Heart left ventricle (tissue), 16 donors: ENCODE data around the gene NOS1AP. TPM values are rescaled to one million over a fixed set of nuclear protein-coding genes. Genes with fewer than 3 reads are reported as not detected.

Source experiments
- ATAC-seq, 4 donors: fragments of 200-7000 bp; cut with Tn5 transposase; one replicate each; pipeline ENCODE4 v1.9.1; 2020 to 2022; ENCODE audit warnings: moderate library complexity in 4 of 4, mild to moderate bottlenecking in 3 of 4, moderate number of reproducible peaks in 1 of 4
- DNase-seq, 5 donors: peaks; one replicate each; pipeline ENCODE4 v3.0.0-alpha.2; 2020
- H3K27ac ChIP-seq, 12 donors: fragments of 200-600 bp; sonication (generic) in 4 of 12; one replicate each; pipeline versions ENCODE4 v1.5.0 to v1.8.0; 2016 to 2022; ENCODE audit warnings: mild to moderate bottlenecking in 2 of 12
- H3K27me3 ChIP-seq, 9 donors: fragments of 200-600 bp; sonication (generic) in 2 of 9; one replicate each; pipeline versions ENCODE4 v1.5.1 to v1.8.0; 2016 to 2022; ENCODE audit warnings: mild to moderate bottlenecking in 3 of 9
- H3K36me3 ChIP-seq, 9 donors: fragments of 200-600 bp; sonication (generic) in 2 of 9; one replicate each; pipeline versions ENCODE4 v1.5.0 to v1.8.0; 2018 to 2022; ENCODE audit warnings: mild to moderate bottlenecking in 2 of 9
- H3K4me1 ChIP-seq, 12 donors: fragments of 200-600 bp; sonication (generic) in 4 of 12; one replicate each; pipeline versions ENCODE4 v1.5.0 to v1.8.0; 2016 to 2022; ENCODE audit warnings: mild to moderate bottlenecking in 3 of 12
- H3K4me3 ChIP-seq, 12 donors: fragments of 200-600 bp; sonication (generic) in 4 of 12; one replicate each; pipeline versions ENCODE4 v1.5.0 to v1.8.0; 2017 to 2022; ENCODE audit warnings: mild to moderate bottlenecking in 9 of 12, moderate library complexity in 4 of 12
- H3K9me3 ChIP-seq, 12 donors: fragments of 200-600 bp; sonication (generic) in 4 of 12; one replicate each; pipeline versions ENCODE4 v1.5.0 to v1.8.0; 2016 to 2022; ENCODE audit warnings: mild to moderate bottlenecking in 1 of 12
- CTCF ChIP-seq, 12 donors: fragments of 200-600 bp; sonication (generic) in 4 of 12; IDR thresholded peaks; one replicate each; pipeline versions ENCODE4 v1.5.0 to v1.8.0; 2018 to 2022; ENCODE audit warnings: antibody characterized with exemption in 12 of 12, mild to moderate bottlenecking in 5 of 12
- POLR2A ChIP-seq, 2 donors: fragments of 450-650 bp; IDR thresholded peaks; one replicate each; pipeline ENCODE4 v1.6.1; 2017; ENCODE audit warnings: antibody characterized with exemption in 2 of 2, mild to moderate bottlenecking in 2 of 2, moderate library complexity in 2 of 2
- WGBS, 4 donors: extraction: QIAGEN DNeasy Blood & Tissue Kit in 2 of 4; methylation state at CpG; one replicate each; pipeline versions ENCODE4 v1.1.5 to v1.1.7; 2013 to 2018; 5-methylcytosine and 5-hydroxymethylcytosine counted together
- intact Hi-C, 10 donors: fragments of 100-400 bp; cut with DNase I; formaldehyde crosslinking; loops; one replicate each; pipeline versions ENCODE4 v1.11.1 to v1.14.2; 2022
- polyA plus RNA-seq, 2 donors: library from polyadenylated mRNA; stranded (reverse); fragments of 200-250 nt; gene quantifications; one replicate each; pipeline ENCODE4 v1.2.3, GENCODE V29; 2013
- total RNA-seq, 9 donors: library from RNA; depleted of rRNA in 2 of 9; stranded (reverse); fragments of >200 nt in 2 of 9; fragmentation: NEBNext Ultra II Directional in 3 of 9; extraction: Animal tissue kit (Norgen Biotek cat#: 25700) in 3 of 9; gene quantifications; one replicate each; pipeline versions ENCODE4 v1.1.0 to v1.2.4, GENCODE V29; 2016 to 2023
- donor health status: ischemic (EF 13 %, LVEDD 7.1; RV severe dilation, severe dysfunction).
- donor health status: healthy with polysubstance abuse.
- donor health status: DM: no; HTN: yes; CAD: no.
- donor health status: DM: no; HTN: no; CAD: no.
- donor health status: ischemic (EF 25% LVEDD 6.9; RV normal size, moderate dysfunction).
- donor health status: ischemic (EF 25% LVEDD 5.7; RV mildly dilated, moderate dysfunction).
- donor health status: healthy.
- donor health status: DM: yes; HTN: yes; CAD: no.
- donor health status: ischemic (EF 35%, LVEDD 5.7; RV mildly dilated, moderate dysfunction).
- donor health status: nonischemic (EF 11% LVEDD 7.7; RV severe dilation, severe dysfunction).
- donor health status: DM: yes; HTN: yes; CAD: no.
- donor health status: PGD.
- donor health status: ischemic (EF 29% LVEDD 5.4; RV normal size, mild dysfunction).
- donor health status: nonischemic (EF 23%, LVEDD 6.1; RV moderate dilation, normal function).

NOS1AP gene
- total and polyA plus RNA-seq, 11 donors = 1.1 to 6.4 (median 4.3) TPM

DNA sequence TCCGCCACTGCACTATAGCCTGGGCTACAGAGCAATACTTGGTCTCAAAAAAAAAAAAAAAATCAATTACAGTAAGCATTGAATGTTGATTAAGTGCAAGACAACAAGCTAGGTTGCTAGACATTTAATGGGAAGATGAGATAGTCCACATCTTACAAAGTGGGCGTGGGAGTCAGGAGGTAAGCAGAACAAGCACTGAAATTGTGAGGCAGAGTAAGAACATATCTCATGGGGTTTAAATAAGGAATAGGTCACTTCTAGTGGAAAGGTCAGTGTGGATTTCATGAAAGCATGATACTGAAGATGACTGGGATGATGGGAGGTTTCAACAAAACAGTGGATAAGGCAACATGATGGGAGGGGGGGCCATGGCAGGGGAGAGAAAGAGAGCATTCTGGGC lies 44.0 kb upstream of the NOS1AP start:
- Histone ChIP-seq H3K36me3 (no peaks in the 10 kb centered on the region), H3K9me3 (no peaks in the 10 kb centered on the region), H3K4me3 (no peak overlapping the region), H3K27me3 (peaks cover 0 to 15% (median 0%) of the 10 kb centered on the region in 9 donors), H3K27ac (no peak overlapping the region), H3K4me1 (peaks cover 0 to 40% (median 13%) of the 10 kb centered on the region in 12 donors)
- ATAC-seq (no peak), DNase-seq (no peak)
- intact Hi-C loops = loop anchor here in 2 of 10 donors (10.0 kb wide), 2 partner anchors 141 to 161 kb away; no protein-coding TSS in a partner anchor
- no peak for TF ChIP-seq POLR2A (IDR thresholded peaks at IDR 0.05)
- no peak for TF ChIP-seq CTCF (IDR thresholded peaks at IDR 0.05)
- 88 to 100% (median 94%) methylated on average over 2 of the region's 2 CpGs for WGBS, 4 donors

GRCh38 chr1:162026881-162027280 lies 42.6 kb upstream of the NOS1AP start:
- ATAC-seq (no peak), DNase-seq (no peak)
- H3K27me3 ChIP-seq = peaks cover 0 to 15% (median 0%) of the 10 kb centered on the region in 9 donors
- H3K4me1 ChIP-seq = peaks cover 0 to 26% (median 7%) of the 10 kb centered on the region in 12 donors
- peak overlapping the region in 1 of 12 donors; percentile 47 for H3K27ac ChIP-seq
- WGBS, 4 donors = 84 to 88% (median 86%) methylated on average over 2 of the region's 2 CpGs
- intact Hi-C loops = loop anchor here in 2 of 10 donors (10.0 kb wide), 2 partner anchors 142 to 162 kb away; no protein-coding TSS in a partner anchor
- TF ChIP-seq CTCF (IDR thresholded peaks at IDR 0.05) = no peak
- TF ChIP-seq POLR2A (IDR thresholded peaks at IDR 0.05) = no peak
- H3K4me3 ChIP-seq = no peak overlapping the region
- no peaks in the 10 kb centered on the region for H3K9me3 ChIP-seq
- H3K36me3 ChIP-seq = no peaks in the 10 kb centered on the region

DNA sequence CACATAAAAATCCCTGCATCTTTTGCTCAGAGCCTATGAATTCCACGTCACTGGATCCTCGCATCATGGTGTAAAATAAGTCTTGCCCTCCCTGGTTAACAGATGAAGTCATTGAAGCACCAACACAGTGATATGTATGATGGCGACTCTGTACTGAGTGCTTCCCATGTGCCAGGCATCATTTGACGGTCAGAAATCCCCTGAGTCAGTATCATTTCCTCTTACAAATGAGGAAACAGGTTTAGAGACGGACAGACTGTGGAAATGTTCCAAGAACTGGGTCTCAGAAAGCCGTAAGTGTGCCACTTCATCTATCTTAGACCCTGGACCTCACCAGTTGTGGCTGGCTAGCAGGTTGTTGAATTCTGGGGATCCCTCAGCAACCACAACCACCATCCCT lies 40.8 kb upstream of the NOS1AP start:
- WGBS, 4 donors = 65 to 79% (median 70%) methylated on average over 6 of the region's 6 CpGs
- Histone ChIP-seq H3K27ac (no peak overlapping the region), H3K4me1 (peaks cover 0 to 16% (median 7%) of the 10 kb centered on the region in 12 donors), H3K4me3 (no peak overlapping the region), H3K27me3 (peaks cover 0 to 15% (median 0%) of the 10 kb centered on the region in 9 donors), H3K36me3 (no peaks in the 10 kb centered on the region), H3K9me3 (no peaks in the 10 kb centered on the region)
- peak in 1 of 4 donors; percentile 33 for ATAC-seq
- TF ChIP-seq CTCF (IDR thresholded peaks at IDR 0.05) (no peak), POLR2A (IDR thresholded peaks at IDR 0.05) (no peak)
- intact Hi-C loops = loop anchor here in 2 of 10 donors (10.0 kb wide), 2 partner anchors 144 to 164 kb away; no protein-coding TSS in a partner anchor
- no peak for DNase-seq

- H3K36me3 ChIP-seq = no peaks in the 10 kb centered on the region
- peaks cover 0 to 13% (median 5%) of the 10 kb centered on the region in 12 donors for H3K4me1 ChIP-seq
- peaks cover 0 to 15% (median 0%) of the 10 kb centered on the region in 9 donors for H3K27me3 ChIP-seq
- ATAC-seq (no peak), DNase-seq (no peak)
- no peaks in the 10 kb centered on the region for H3K9me3 ChIP-seq
- 46 to 64% (median 53%) methylated on average over 4 of the region's 4 CpGs for WGBS, 4 donors
- no peak overlapping the region for H3K4me3 ChIP-seq
- no peak overlapping the region for H3K27ac ChIP-seq
- no peak for TF ChIP-seq CTCF (IDR thresholded peaks at IDR 0.05)
- TF ChIP-seq POLR2A (IDR thresholded peaks at IDR 0.05) = no peak
- intact Hi-C loops = loop anchor here in 2 of 10 donors (10.0 kb wide), 2 partner anchors 144 to 164 kb away; no protein-coding TSS in a partner anchor
Measured at GRCh38 chr1:162029157-162029556, 40.3 kb upstream of the NOS1AP start.
